K562 (cell line): ENCODE results near the gene SPAG9. TPM values are rescaled to one million over a fixed set of nuclear protein-coding genes. Genes with fewer than 3 reads are reported as not detected.

Experiments used
- ATF1 ChIP-seq, 2 experiments: fragments of 450-650 bp in 1 of 2; IDR thresholded peaks; 2 replicates each; pipeline ENCODE4 v1.6.1; 2016; ENCODE audit warnings: missing compliant biosample characterization in 1 of 2, missing genetic modification characterization in 1 of 2
- CBFA2T2 ChIP-seq: fragments of 450-650 bp; conservative IDR thresholded peaks from 2 replicates; pipeline ENCODE4 v1.6.1; 2017; ENCODE audit warnings: mild to moderate bottlenecking
- CEBPG ChIP-seq, 3 experiments: fragments of 200-800 bp in 1 of 3; sonication (Bioruptor generic) in 1 of 3; sonication (generic) in 1 of 3; formaldehyde crosslinking in 1 of 3; IDR thresholded peaks in 2 of 3; conservative IDR thresholded peaks in 1 of 3; 2 replicates each; pipeline versions ENCODE4 v1.6.1 to v1.8.0; 2016 to 2022; ENCODE audit warnings: missing compliant biosample characterization in 2 of 3, missing genetic modification characterization in 2 of 3, mild to moderate bottlenecking in 1 of 3, missing genetic modification reagents in 1 of 3
- FOSL1 ChIP-seq: fragments of 200-800 bp; sonication (Bioruptor generic); conservative IDR thresholded peaks from 2 replicates; pipeline ENCODE4 v1.6.1; 2016; ENCODE audit warnings: missing genetic modification characterization, missing compliant biosample characterization
- FOXJ2 ChIP-seq: fragments of 200-800 bp; sonication (Bioruptor generic); IDR thresholded peaks from 2 replicates; pipeline ENCODE4 v1.6.1; 2016; ENCODE audit warnings: missing genetic modification characterization, missing compliant biosample characterization
- FOXM1 ChIP-seq, 2 experiments: fragments of 450-650 bp in 1 of 2; sonication (generic) in 1 of 2; formaldehyde crosslinking in 1 of 2; IDR thresholded peaks; 2 replicates each; pipeline versions ENCODE4 v1.6.1 to v1.9.0; 2017 to 2022; ENCODE audit warnings: low read depth in 2 of 2, mild to moderate bottlenecking in 2 of 2, missing genetic modification reagents in 1 of 2, moderate library complexity in 1 of 2
- FOXP4 ChIP-seq: sonication (generic); formaldehyde crosslinking; IDR thresholded peaks from 2 replicates; pipeline ENCODE4 v1.8.0; 2022; ENCODE audit warnings: mild to moderate bottlenecking, missing genetic modification reagents, borderline replicate concordance
- KAT8 ChIP-seq: fragments of 450-650 bp; IDR thresholded peaks from 2 replicates; pipeline ENCODE4 v1.6.1; 2016; ENCODE audit warnings: low read depth, mild to moderate bottlenecking
- L3MBTL2 ChIP-seq: fragments of 450-650 bp; IDR thresholded peaks from 2 replicates; pipeline ENCODE4 v1.6.1; 2016; ENCODE audit warnings: mild to moderate bottlenecking, moderate library complexity
- MCM5 ChIP-seq: fragments of 450-650 bp; IDR thresholded peaks from 2 replicates; pipeline ENCODE4 v1.6.1; 2016; ENCODE audit warnings: low read depth
- MTA3 ChIP-seq: fragments of 450-650 bp; formaldehyde crosslinking; IDR thresholded peaks from 2 replicates; pipeline ENCODE4 v1.6.1; 2017; ENCODE audit warnings: mild to moderate bottlenecking, borderline replicate concordance
- NFXL1 ChIP-seq: fragments of 450-650 bp; formaldehyde crosslinking; IDR thresholded peaks from 2 replicates; pipeline ENCODE4 v1.4.0; 2021; ENCODE audit warnings: mild to moderate bottlenecking
- PCBP2 ChIP-seq: fragments of 200-400 bp; formaldehyde crosslinking; IDR thresholded peaks from 2 replicates; pipeline ENCODE4 v1.6.1; 2018; ENCODE audit warnings: low read length, low read depth, mild to moderate bottlenecking, moderate library complexity; ENCODE audit not compliant: poor library complexity, severe bottlenecking
- RBFOX2 ChIP-seq: fragments of 200-400 bp; formaldehyde crosslinking; IDR thresholded peaks from 2 replicates; pipeline ENCODE4 v1.6.1; 2017; ENCODE audit warnings: low read depth, mild to moderate bottlenecking, low read length, moderate library complexity
- RBM14 ChIP-seq: fragments of 200-400 bp; formaldehyde crosslinking; IDR thresholded peaks from 2 replicates; pipeline ENCODE4 v1.6.1; 2018; ENCODE audit warnings: low read depth, mild to moderate bottlenecking, low read length, moderate library complexity, borderline replicate concordance; ENCODE audit not compliant: insufficient read depth
- RFX1 ChIP-seq: fragments of 450-650 bp; IDR thresholded peaks from 2 replicates; pipeline ENCODE4 v1.6.1; 2016; ENCODE audit warnings: mild to moderate bottlenecking, moderate library complexity
- SMC3 ChIP-seq: conservative IDR thresholded peaks from 2 replicates; pipeline ENCODE4 v1.6.1; 2011; ENCODE audit warnings: low read depth, low read length, improper control_type of control experiment; ENCODE audit not compliant: insufficient read depth
- TCF7L2 ChIP-seq: fragments of 150-350 bp; IDR thresholded peaks from 2 replicates; pipeline ENCODE4 v1.6.1; 2016; ENCODE audit warnings: low read depth, mild to moderate bottlenecking, low read length, moderate library complexity
- ZBED1 ChIP-seq: IDR thresholded peaks from 2 replicates; pipeline ENCODE4 v1.6.1; 2014
- ZKSCAN8 ChIP-seq: fragments of 200-800 bp; sonication (Bioruptor generic); IDR thresholded peaks from 2 replicates; pipeline ENCODE4 v1.6.1; 2016; ENCODE audit warnings: missing genetic modification characterization, missing compliant biosample characterization
- ZNF224 ChIP-seq: sonication (generic); formaldehyde crosslinking; IDR thresholded peaks from 2 replicates; pipeline ENCODE4 v1.8.0; 2022; ENCODE audit warnings: mild to moderate bottlenecking, missing genetic modification reagents
- ZNF24 ChIP-seq: fragments of 450-650 bp; IDR thresholded peaks from 2 replicates; pipeline ENCODE4 v1.6.1; 2016
- ZNF444 ChIP-seq: fragments of 250-450 bp; sonication (Bioruptor Pico); IDR thresholded peaks from 2 replicates; pipeline ENCODE4 v1.4.0; 2020; ENCODE audit warnings: mild to moderate bottlenecking, moderate library complexity
- ZNF445 ChIP-seq: fragments of 250-450 bp; sonication (Bioruptor Pico); IDR thresholded peaks from 2 replicates; pipeline ENCODE4 v1.4.0; 2020; ENCODE audit warnings: low read depth, mild to moderate bottlenecking, moderate library complexity
- ZNF766 ChIP-seq: fragments of 200-800 bp; sonication (Bioruptor generic); conservative IDR thresholded peaks from 2 replicates; pipeline ENCODE4 v1.6.1; 2016; ENCODE audit warnings: missing genetic modification characterization, missing compliant biosample characterization
- polyA plus RNA-seq, 8 experiments: library from polyadenylated mRNA; depleted of rRNA in 4 of 8; stranded (reverse) in 5 of 8; unstranded in 3 of 8; fragments of >200 nt; fragmentation: Nextera tagmentation in 2 of 8; fragmentation: Illumina TruSeq in 1 of 8; extraction: Ambion mirVana in 2 of 8; extraction: Trizol in 1 of 8; gene quantifications; 2 replicates each; pipeline versions ENCODE4 v1.2.1 to v1.2.3, GENCODE V29; 2011 to 2014; ENCODE audit warnings: inconsistent platforms in 1 of 8, missing spikeins in 1 of 8
- total RNA-seq, 7 experiments: library from RNA; depleted of rRNA in 6 of 7; stranded (reverse); fragments of >200 nt in 6 of 7; fragmentation: Illumina TruSeq in 2 of 7; extraction: Trizol in 2 of 7; gene quantifications; 2 replicates each; pipeline versions ENCODE4 v1.2.1 to v1.2.3, GENCODE V29; 2011 to 2021; ENCODE audit warnings: low replicate concordance in 1 of 7
- TF ChIP-seq, protein P1 (sequence below): fragments of 450-650 bp; formaldehyde crosslinking; IDR thresholded peaks from 2 replicates; pipeline ENCODE4 v1.4.0; 2022; ENCODE audit warnings: missing genetic modification characterization

The SPAG9 gene
- total and polyA plus RNA-seq, 9 of the 15 experiments (the other 6 are each of a cell fraction or from before 2014, with no cell fraction given) = 12.2 to 99.2 (median 58.2) TPM

DNA sequence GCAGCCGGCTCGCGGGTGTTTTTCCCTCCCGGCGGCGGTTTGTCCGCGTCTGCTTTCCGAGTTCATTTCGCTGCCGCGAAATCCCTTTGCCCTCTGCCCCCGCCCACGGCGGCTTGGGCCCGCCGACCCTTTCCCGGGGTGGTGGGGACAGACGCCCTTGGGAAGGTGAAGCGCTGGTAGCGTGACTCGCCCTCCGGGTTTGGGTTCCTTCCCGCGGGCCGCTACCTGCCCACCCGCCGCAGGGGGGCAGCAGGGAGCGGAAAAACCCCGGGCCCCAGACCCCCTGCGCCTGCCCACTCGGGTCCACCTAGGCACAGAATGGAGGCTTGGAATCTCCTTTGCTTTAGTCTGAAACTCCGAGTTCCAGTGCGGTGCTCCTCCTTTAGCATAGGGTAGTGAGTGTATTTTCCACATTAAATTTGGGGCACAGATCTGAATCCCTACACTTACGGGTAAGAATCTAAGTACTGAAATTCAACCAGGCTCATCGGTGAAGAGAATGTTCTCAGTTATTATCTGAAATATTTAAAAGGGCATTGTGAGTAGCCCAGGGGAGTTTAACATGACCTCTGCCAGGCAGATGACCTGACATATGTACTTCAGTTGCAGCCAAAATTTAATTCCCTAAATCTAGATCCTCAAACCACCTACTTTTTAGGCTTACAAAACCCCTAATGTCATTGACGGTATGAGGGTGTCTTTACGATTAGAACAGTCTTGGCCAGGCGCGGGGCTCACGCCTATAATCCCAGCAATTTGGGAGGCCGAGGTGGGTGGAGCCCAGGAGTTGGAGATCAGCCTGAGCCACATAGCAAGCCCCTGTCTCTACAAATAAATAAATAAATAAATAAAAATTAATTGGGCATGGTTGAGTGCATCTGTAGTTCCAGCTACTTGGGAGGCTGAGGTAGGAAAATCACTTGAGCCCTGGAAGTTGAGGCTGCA, 46.6 kb upstream of the SPAG9 start (continued):
- 0 out of 2 replicates have a peak, but pooled peaks have one; percentile 29 for TF ChIP-seq CEBPG (CRISPR knock-in tag; IDR thresholded peaks at IDR 0.05)
- no peak for TF ChIP-seq CEBPG (tag; conservative IDR thresholded peaks at IDR 0.05 in 1 of 2, IDR thresholded peaks at IDR 0.05 in 1 of 2)
- no peak for TF ChIP-seq MCM5
- TF ChIP-seq ZNF766 (CRISPR knock-in tag) = no peak
- no peak for TF ChIP-seq FOXM1 (IDR thresholded peaks at IDR 0.05; ENCODE audit: low read depth)
- no peak for TF ChIP-seq FOXM1 (CRISPR knock-in tag; IDR thresholded peaks at IDR 0.05; ENCODE audit: low read depth)
- 0 out of 2 replicates have a peak, but pooled peaks have one; percentile 88 for TF ChIP-seq RBM14
- no peak for TF ChIP-seq NFXL1 (CRISPR knock-in tag)
- TF ChIP-seq ZBED1 = no peak
- TF ChIP-seq CBFA2T2 = no peak
- no peak for TF ChIP-seq RFX1
- TF ChIP-seq ZNF24 = no peak
- no peak for TF ChIP-seq FOXP4 (CRISPR knock-in tag)
- 0 out of 2 replicates have a peak, but pooled peaks have one; percentile 74 for TF ChIP-seq L3MBTL2
- TF ChIP-seq ATF1 (CRISPR knock-in tag; IDR thresholded peaks at IDR 0.05) = no peak
- TF ChIP-seq ATF1 (tag; IDR thresholded peaks at IDR 0.05) = no peak
- TF ChIP-seq SMC3 = peak; percentile 44
- TF ChIP-seq KAT8 = no peak
- TF ChIP-seq FOXJ2 (tag) = no peak
- TF ChIP-seq PCBP2 = no peak
- TF ChIP-seq MTA3 = no peak
- peak; percentile 75 for TF ChIP-seq RBFOX2
- TF ChIP-seq ZKSCAN8 (CRISPR knock-in tag) = no peak
- TF ChIP-seq FOSL1 (tag) = no peak
- TF ChIP-seq TCF7L2 = no peak
- TF ChIP-seq ZNF444 = no peak
- TF ChIP-seq ZNF224 (CRISPR knock-in tag) = no peak
- TF ChIP-seq, protein P1, sequence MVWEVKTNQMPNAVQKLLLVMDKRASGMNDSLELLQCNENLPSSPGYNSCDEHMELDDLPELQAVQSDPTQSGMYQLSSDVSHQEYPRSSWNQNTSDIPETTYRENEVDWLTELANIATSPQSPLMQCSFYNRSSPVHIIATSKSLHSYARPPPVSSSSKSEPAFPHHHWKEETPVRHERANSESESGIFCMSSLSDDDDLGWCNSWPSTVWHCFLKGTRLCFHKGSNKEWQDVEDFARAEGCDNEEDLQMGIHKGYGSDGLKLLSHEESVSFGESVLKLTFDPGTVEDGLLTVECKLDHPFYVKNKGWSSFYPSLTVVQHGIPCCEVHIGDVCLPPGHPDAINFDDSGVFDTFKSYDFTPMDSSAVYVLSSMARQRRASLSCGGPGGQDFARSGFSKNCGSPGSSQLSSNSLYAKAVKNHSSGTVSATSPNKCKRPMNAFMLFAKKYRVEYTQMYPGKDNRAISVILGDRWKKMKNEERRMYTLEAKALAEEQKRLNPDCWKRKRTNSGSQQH (CRISPR knock-in tag) = no peak
- no peak for TF ChIP-seq ZNF445
